ENCODE measurements around the gene DEAF1. TPM values are rescaled to one million over a fixed set of nuclear protein-coding genes. Genes with fewer than 3 reads are reported as not detected.

Gene DEAF1
- total RNA-seq, 1 donor from 2014 or later = 48.1 TPM

GRCh38 chr11:597166-597725 is 97.8 kb downstream of the DEAF1 start:
- H3K4me3 Mint-ChIP-seq = no peak overlapping the region
- H3K36me3 Mint-ChIP-seq = peaks cover 10% of the 10 kb centered on the region
- no peaks in the 10 kb centered on the region for H3K27me3 Mint-ChIP-seq
- H3K4me1 Mint-ChIP-seq (ENCODE audit: unreplicated experiment) = no peaks in the 10 kb centered on the region
- TF ChIP-seq CTCF (conservative IDR thresholded peaks at IDR 0.05) = peak; percentile 44
- H3K9me3 Mint-ChIP-seq = no peaks in the 10 kb centered on the region
- no peak for DNase-seq (ENCODE audit: extremely low spot score, unreplicated experiment)
- no peak overlapping the region for H3K27ac Mint-ChIP-seq

GRCh38 chr11:596374-596773 is 98.6 kb downstream of the DEAF1 start:
- Mint-ChIP-seq H3K9me3 (no peaks in the 10 kb centered on the region), H3K4me1 (ENCODE audit: unreplicated experiment) (no peaks in the 10 kb centered on the region), H3K27ac (no peak overlapping the region), H3K27me3 (no peaks in the 10 kb centered on the region), H3K36me3 (peaks cover 9% of the 10 kb centered on the region), H3K4me3 (no peak overlapping the region)
- no peak for DNase-seq (ENCODE audit: extremely low spot score, unreplicated experiment)
- no peak for TF ChIP-seq CTCF (conservative IDR thresholded peaks at IDR 0.05)

GRCh38 chr11:595400-595799 is 99.6 kb downstream of the DEAF1 start:
- Mint-ChIP-seq H3K27me3 (no peaks in the 10 kb centered on the region), H3K4me1 (ENCODE audit: unreplicated experiment) (no peaks in the 10 kb centered on the region), H3K36me3 (peaks cover 7% of the 10 kb centered on the region), H3K9me3 (no peaks in the 10 kb centered on the region), H3K27ac (no peak overlapping the region), H3K4me3 (no peak overlapping the region)
- no peak for TF ChIP-seq CTCF (conservative IDR thresholded peaks at IDR 0.05)
- no peak for DNase-seq (ENCODE audit: extremely low spot score, unreplicated experiment)

Other genes with a start within 250 kb of the DEAF1 start
- 33.6 and 46.9 TPM in 2 replicates for gene PTDSS2, start 244.9 kb downstream of the DEAF1 start, total RNA-seq (ENCODE audit: low replicate concordance)
- 84.5 and 128 TPM in 2 replicates for gene RNH1, start 188.0 kb downstream of the DEAF1 start, total RNA-seq (ENCODE audit: low replicate concordance)
- gene HRAS, start 159.6 kb downstream of the DEAF1 start, total RNA-seq (ENCODE audit: low replicate concordance) = 54.6 and 63.1 TPM in 2 replicates
- 1.7 and 1.8 TPM in 2 replicates for gene LRRC56, start 157.7 kb downstream of the DEAF1 start, total RNA-seq (ENCODE audit: low replicate concordance)
- 6.7 and 7.2 TPM in 2 replicates for gene LMNTD2, start 134.5 kb downstream of the DEAF1 start, total RNA-seq (ENCODE audit: low replicate concordance)
- 35.7 and 75.8 TPM in 2 replicates for gene RASSF7, start 134.3 kb downstream of the DEAF1 start, total RNA-seq (ENCODE audit: low replicate concordance)
- gene PHRF1, start 118.8 kb downstream of the DEAF1 start, total RNA-seq (ENCODE audit: low replicate concordance) = 38.7 and 40.8 TPM in 2 replicates
- gene IRF7, start 79.3 kb downstream of the DEAF1 start, total RNA-seq (ENCODE audit: low replicate concordance) = 16.4 and 20.5 TPM in 2 replicates
- 7.1 and 23.0 TPM in 2 replicates for gene CDHR5, start 70.3 kb downstream of the DEAF1 start, total RNA-seq (ENCODE audit: low replicate concordance)
- gene SCT, start 68.0 kb downstream of the DEAF1 start, total RNA-seq (ENCODE audit: low replicate concordance) = 3.1 and 15.3 TPM in 2 replicates
- gene DRD4, start 58.0 kb downstream of the DEAF1 start, total RNA-seq (ENCODE audit: low replicate concordance) = 0.59 and 1.2 TPM in 2 replicates
- 23.2 and 37.4 TPM in 2 replicates for gene TMEM80, start 594 bp upstream of the DEAF1 start, total RNA-seq (ENCODE audit: low replicate concordance)
- gene EPS8L2, start 11.0 kb upstream of the DEAF1 start, total RNA-seq (ENCODE audit: low replicate concordance) = 218 and 497 TPM in 2 replicates
- 189 and 288 TPM in 2 replicates for gene TALDO1, start 52.2 kb upstream of the DEAF1 start, total RNA-seq (ENCODE audit: low replicate concordance)
- 80.1 and 80.9 TPM in 2 replicates for gene GATD1, start 82.3 kb upstream of the DEAF1 start, total RNA-seq (ENCODE audit: low replicate concordance)
- 0.17 and 0.89 TPM in 2 replicates for gene CEND1, start 94.9 kb upstream of the DEAF1 start, total RNA-seq (ENCODE audit: low replicate concordance)
- gene SLC25A22, start 103.1 kb upstream of the DEAF1 start, total RNA-seq (ENCODE audit: low replicate concordance) = 31.6 and 35.6 TPM in 2 replicates
- gene PIDD1, start 110.0 kb upstream of the DEAF1 start, total RNA-seq (ENCODE audit: low replicate concordance) = 32.7 and 44.5 TPM in 2 replicates
- gene RPLP2, start 114.7 kb upstream of the DEAF1 start, total RNA-seq (ENCODE audit: low replicate concordance) = 1,985 and 2,207 TPM in 2 replicates
- gene PNPLA2, start 123.7 kb upstream of the DEAF1 start, total RNA-seq (ENCODE audit: low replicate concordance) = 47.8 and 55.6 TPM in 2 replicates
- 10.3 and 19.3 TPM in 2 replicates for gene CRACR2B, start 132.7 kb upstream of the DEAF1 start, total RNA-seq (ENCODE audit: low replicate concordance)
- 126 and 128 TPM in 2 replicates for gene CD151, start 137.7 kb upstream of the DEAF1 start, total RNA-seq (ENCODE audit: low replicate concordance)
- 106 and 134 TPM in 2 replicates for gene POLR2L, start 147.3 kb upstream of the DEAF1 start, total RNA-seq (ENCODE audit: low replicate concordance)
- gene TSPAN4, start 147.6 kb upstream of the DEAF1 start, total RNA-seq (ENCODE audit: low replicate concordance) = 12.8 and 43.2 TPM in 2 replicates
- 98.9 and 100 TPM in 2 replicates for gene CHID1, start 215.6 kb upstream of the DEAF1 start, total RNA-seq (ENCODE audit: low replicate concordance)
- 82.6 and 109 TPM in 2 replicates for gene AP2A2, start 230.6 kb upstream of the DEAF1 start, total RNA-seq (ENCODE audit: low replicate concordance)